ENCODE measurements around the gene USF2.

Gene USF2

GRCh38 chr19:35294328-35294727 is 25.6 kb downstream of the USF2 start:
- no peak for DNase-seq (ENCODE audit: low read depth)
- H3K4me3 ChIP-seq (replicated peaks; ENCODE audit: low read depth, low read length) = no peak overlapping the region
- no peak for TF ChIP-seq CTCF (IDR thresholded peaks at IDR 0.05; ENCODE audit: low read length, missing control alignments)

- no peak overlapping the region for H3K4me3 ChIP-seq (replicated peaks; ENCODE audit: low read depth, low read length)
- no peak for DNase-seq (ENCODE audit: low read depth)
- no peak for TF ChIP-seq CTCF (IDR thresholded peaks at IDR 0.05; ENCODE audit: low read length, missing control alignments)
Measured at GRCh38 chr19:35294859-35295791, 26.4 kb downstream of the USF2 start.

GRCh38 chr19:35295792-35296462 is 27.2 kb downstream of the USF2 start:
- no peak for TF ChIP-seq CTCF (IDR thresholded peaks at IDR 0.05; ENCODE audit: low read length, missing control alignments)
- no peak overlapping the region for H3K4me3 ChIP-seq (replicated peaks; ENCODE audit: low read depth, low read length)
- no peak for DNase-seq (ENCODE audit: low read depth)

GRCh38 chr19:35296644-35297514 is 28.1 kb downstream of the USF2 start:
- DNase-seq (ENCODE audit: low read depth) = no peak
- TF ChIP-seq CTCF (IDR thresholded peaks at IDR 0.05; ENCODE audit: low read length, missing control alignments) = no peak
- H3K4me3 ChIP-seq (replicated peaks; ENCODE audit: low read depth, low read length) = no peak overlapping the region

GRCh38 chr19:35297515-35297848 is 28.7 kb downstream of the USF2 start:
- no peak for DNase-seq (ENCODE audit: low read depth)
- H3K4me3 ChIP-seq (replicated peaks; ENCODE audit: low read depth, low read length) = no peak overlapping the region
- TF ChIP-seq CTCF (IDR thresholded peaks at IDR 0.05; ENCODE audit: low read length, missing control alignments) = no peak

- H3K4me3 ChIP-seq (replicated peaks; ENCODE audit: low read depth, low read length) = no peak overlapping the region
- TF ChIP-seq CTCF (IDR thresholded peaks at IDR 0.05; ENCODE audit: low read length, missing control alignments) = no peak
- no peak for DNase-seq (ENCODE audit: low read depth)
Measured at GRCh38 chr19:35297922-35298321, 29.2 kb downstream of the USF2 start.

Data from fibroblast of pulmonary artery (primary cell).